Activated effector memory CD4-positive, alpha-beta T cell treated with Interleukin-2 at 50 U/mL for 16 hours (primary cell): ENCODE measurements around the gene SCNN1A.

Experiments
- DNase-seq: peaks from one replicate; pipeline ENCODE4 v3.0.0-alpha.2; 2020

The SCNN1A gene

GRCh38 chr12:6383572-6384498 is 8.5 kb upstream of the SCNN1A start, which contains the start of gene LTBR:
Gene LTBR, plus strand, starts transcription at chr12:6384162. Its CDS starts 197 bp downstream, at chr12:6384359.
- DNase-seq, result no peak

GRCh38 chr12:6382982-6383381 is 7.6 kb upstream of the SCNN1A start:
- no peak for DNase-seq

- no peak for DNase-seq
These were observed 7.0 kb upstream of the SCNN1A start for GRCh38 chr12:6382371-6382770.

GRCh38 chr12:6380141-6381121 is 5.1 kb upstream of the SCNN1A start:
- DNase-seq, result no peak

- DNase-seq, result no peak
These were observed 3.5 kb upstream of the SCNN1A start for GRCh38 chr12:6378709-6379472.

- DNase-seq, result no peak
These were observed 2.3 kb upstream of the SCNN1A start for GRCh38 chr12:6377667-6377994.

- DNase-seq, result no peak
These were observed 1.7 kb upstream of the SCNN1A start for GRCh38 chr12:6376870-6377666.

GRCh38 chr12:6376079-6376869 is 911 bp upstream of the SCNN1A start:
- no peak for DNase-seq

- no peak for DNase-seq
These were observed 590 bp downstream of the SCNN1A start for GRCh38 chr12:6374786-6375160.

GRCh38 chr12:6374028-6374785 is 1.2 kb downstream of the SCNN1A start:
- DNase-seq, result no peak

- DNase-seq, result no peak
These were observed 2.2 kb downstream of the SCNN1A start for GRCh38 chr12:6373022-6373787.

- no peak for DNase-seq
These were observed 2.9 kb downstream of the SCNN1A start for GRCh38 chr12:6372403-6373003.

GRCh38 chr12:6370994-6371754 is 4.2 kb downstream of the SCNN1A start:
- DNase-seq, result no peak

- no peak for DNase-seq
These were observed 4.8 kb downstream of the SCNN1A start for GRCh38 chr12:6370576-6370935.

- no peak for DNase-seq
These were observed 5.3 kb downstream of the SCNN1A start for GRCh38 chr12:6369916-6370575.

- no peak for DNase-seq
These were observed 6.3 kb downstream of the SCNN1A start for GRCh38 chr12:6368906-6369525.
